Epidermal melanocyte (primary cell): ENCODE measurements around the gene SETX.

Experiments
- DNase-seq: peaks from one replicate; pipeline ENCODE4 v3.0.0; 2011; ENCODE audit warnings: low spot score; ENCODE audit not compliant: insufficient read length

SETX gene

DNA sequence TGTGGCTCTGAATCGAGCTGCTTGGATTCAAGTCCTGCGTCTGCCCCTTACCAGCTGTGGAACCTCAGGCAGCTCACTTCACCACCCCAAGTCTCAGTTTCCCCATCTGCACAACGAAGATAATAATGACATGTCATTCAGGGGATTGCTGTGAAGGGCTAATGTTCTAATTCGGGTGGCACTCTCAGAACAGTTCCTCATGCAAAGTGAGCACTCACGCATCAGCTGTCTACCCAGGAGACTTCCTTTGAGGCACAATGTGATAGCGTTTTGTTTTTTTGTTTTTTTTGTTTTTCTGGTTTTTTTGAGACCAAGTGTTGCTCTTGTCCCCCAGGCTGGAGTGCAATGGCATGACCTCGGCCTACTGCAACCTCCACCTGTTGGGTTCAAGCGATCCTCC, 136.6 kb downstream of the SETX start:
- DNase-seq: no peak

- DNase-seq: no peak
Observed at GRCh38 chr9:132216861-132217619, 137.7 kb downstream of the SETX start.

GRCh38 chr9:132214027-132214622, 140.7 kb downstream of the SETX start:
- DNase-seq: peak; percentile 40

DNA sequence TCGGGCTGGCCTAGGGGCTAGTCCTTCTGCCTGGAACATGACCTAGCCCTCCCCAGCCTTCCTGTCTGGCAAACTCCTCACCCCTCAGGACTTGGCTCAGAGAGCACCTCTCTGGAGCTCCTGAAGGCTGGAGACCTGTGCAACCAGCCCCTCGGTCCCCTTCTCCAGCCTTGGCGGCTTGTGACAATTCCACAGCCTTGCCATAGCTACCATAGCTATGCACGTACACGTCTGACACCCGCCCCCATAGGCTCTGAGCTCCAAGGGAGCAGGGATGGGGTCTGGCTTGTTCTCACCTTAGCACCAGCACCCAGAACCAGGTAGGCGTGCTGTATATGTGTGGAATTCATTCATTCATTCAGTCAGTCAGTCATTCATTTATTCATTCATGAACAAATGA, 143.2 kb downstream of the SETX start:
- no peak for DNase-seq
